Liver (tissue), 3 donors: Measurements from ENCODE around the gene SLC7A10.

ENCODE experiments used
- EGR1 ChIP-seq, 2 donors: IDR thresholded peaks; 2 replicates each; pipeline ENCODE4 v1.6.1; 2016 to 2018; ENCODE audit warnings: antibody characterized with exemption in 2 of 2, low read depth in 2 of 2
- FOXA1 ChIP-seq: IDR thresholded peaks from 2 replicates; pipeline ENCODE4 v1.6.1; 2016; ENCODE audit warnings: antibody characterized with exemption
- GABPA ChIP-seq, 2 donors: IDR thresholded peaks in 1 of 2; conservative IDR thresholded peaks in 1 of 2; 2 replicates each; pipeline ENCODE4 v1.6.1; 2016; ENCODE audit warnings: antibody characterized with exemption in 2 of 2, mild to moderate bottlenecking in 1 of 2, moderate library complexity in 1 of 2
- RAD21 ChIP-seq, 2 donors: IDR thresholded peaks; 2 replicates each; pipeline ENCODE4 v1.6.1; 2016; ENCODE audit warnings: antibody characterized with exemption in 2 of 2, mild to moderate bottlenecking in 2 of 2
- SP1 ChIP-seq: IDR thresholded peaks from 2 replicates; pipeline ENCODE4 v1.6.1; 2018; ENCODE audit warnings: antibody characterized with exemption, mild to moderate bottlenecking
- TAF1 ChIP-seq: conservative IDR thresholded peaks from 2 replicates; pipeline ENCODE4 v1.6.1; 2016; ENCODE audit warnings: antibody characterized with exemption, mild to moderate bottlenecking
- YY1 ChIP-seq: IDR thresholded peaks from 2 replicates; pipeline ENCODE4 v1.6.1; 2016; ENCODE audit warnings: antibody characterized with exemption, mild to moderate bottlenecking
- TF ChIP-seq, protein P1 (sequence below): fragments of 150-350 bp; IDR thresholded peaks from 2 replicates; pipeline ENCODE4 v1.5.1; 2017; ENCODE audit warnings: improper control_type of control experiment, low read depth, low read length; ENCODE audit not compliant: missing input control
- TF ChIP-seq, protein P2 (sequence below): IDR thresholded peaks from 2 replicates; pipeline ENCODE4 v1.6.1; 2016; ENCODE audit warnings: antibody characterized with exemption
- TF ChIP-seq, protein P3 (sequence below): IDR thresholded peaks from 2 replicates; pipeline ENCODE4 v1.6.1; 2016; ENCODE audit warnings: antibody characterized with exemption
- TF ChIP-seq, protein P4 (sequence below): IDR thresholded peaks from 2 replicates; pipeline ENCODE4 v1.6.1; 2016; ENCODE audit warnings: antibody characterized with exemption, mild to moderate bottlenecking
- donor health status: healthy.
- donor health status: healthy.

DNA sequence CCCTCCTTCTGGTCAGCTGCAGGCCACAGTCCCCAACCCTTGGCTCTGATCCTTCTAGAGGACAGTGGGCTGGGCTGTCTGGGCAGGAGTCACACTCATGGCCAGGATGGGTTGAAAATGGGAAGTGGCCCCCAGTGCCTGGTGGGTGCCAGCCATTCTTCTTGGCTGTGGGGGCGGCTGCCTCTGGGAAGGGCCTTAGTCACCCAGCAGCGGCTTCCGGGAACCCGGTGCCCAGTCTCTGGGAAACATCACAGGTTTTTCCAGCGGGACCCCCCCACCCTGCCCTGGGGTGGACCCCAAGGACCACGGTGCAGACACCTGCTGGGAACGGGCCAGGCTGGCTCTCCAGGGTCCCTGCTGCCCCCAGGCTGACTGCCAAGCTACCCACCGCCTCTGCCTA lies 27.3 kb upstream of the SLC7A10 start:
- TF ChIP-seq, protein P1, sequence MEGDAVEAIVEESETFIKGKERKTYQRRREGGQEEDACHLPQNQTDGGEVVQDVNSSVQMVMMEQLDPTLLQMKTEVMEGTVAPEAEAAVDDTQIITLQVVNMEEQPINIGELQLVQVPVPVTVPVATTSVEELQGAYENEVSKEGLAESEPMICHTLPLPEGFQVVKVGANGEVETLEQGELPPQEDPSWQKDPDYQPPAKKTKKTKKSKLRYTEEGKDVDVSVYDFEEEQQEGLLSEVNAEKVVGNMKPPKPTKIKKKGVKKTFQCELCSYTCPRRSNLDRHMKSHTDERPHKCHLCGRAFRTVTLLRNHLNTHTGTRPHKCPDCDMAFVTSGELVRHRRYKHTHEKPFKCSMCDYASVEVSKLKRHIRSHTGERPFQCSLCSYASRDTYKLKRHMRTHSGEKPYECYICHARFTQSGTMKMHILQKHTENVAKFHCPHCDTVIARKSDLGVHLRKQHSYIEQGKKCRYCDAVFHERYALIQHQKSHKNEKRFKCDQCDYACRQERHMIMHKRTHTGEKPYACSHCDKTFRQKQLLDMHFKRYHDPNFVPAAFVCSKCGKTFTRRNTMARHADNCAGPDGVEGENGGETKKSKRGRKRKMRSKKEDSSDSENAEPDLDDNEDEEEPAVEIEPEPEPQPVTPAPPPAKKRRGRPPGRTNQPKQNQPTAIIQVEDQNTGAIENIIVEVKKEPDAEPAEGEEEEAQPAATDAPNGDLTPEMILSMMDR, result no peak
- TF ChIP-seq TAF1 (no peak), EGR1 (IDR thresholded peaks at IDR 0.05; ENCODE audit: low read depth in 2 of 2) (no peak), SP1 (no peak), RAD21 (IDR thresholded peaks at IDR 0.05) (no peak), GABPA (IDR thresholded peaks at IDR 0.05 in 1 of 2, conservative IDR thresholded peaks at IDR 0.05 in 1 of 2) (no peak), YY1 (no peak), FOXA1 (no peak)
- TF ChIP-seq, protein P2, sequence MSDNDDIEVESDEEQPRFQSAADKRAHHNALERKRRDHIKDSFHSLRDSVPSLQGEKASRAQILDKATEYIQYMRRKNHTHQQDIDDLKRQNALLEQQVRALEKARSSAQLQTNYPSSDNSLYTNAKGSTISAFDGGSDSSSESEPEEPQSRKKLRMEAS, result no peak
- TF ChIP-seq, protein P3, sequence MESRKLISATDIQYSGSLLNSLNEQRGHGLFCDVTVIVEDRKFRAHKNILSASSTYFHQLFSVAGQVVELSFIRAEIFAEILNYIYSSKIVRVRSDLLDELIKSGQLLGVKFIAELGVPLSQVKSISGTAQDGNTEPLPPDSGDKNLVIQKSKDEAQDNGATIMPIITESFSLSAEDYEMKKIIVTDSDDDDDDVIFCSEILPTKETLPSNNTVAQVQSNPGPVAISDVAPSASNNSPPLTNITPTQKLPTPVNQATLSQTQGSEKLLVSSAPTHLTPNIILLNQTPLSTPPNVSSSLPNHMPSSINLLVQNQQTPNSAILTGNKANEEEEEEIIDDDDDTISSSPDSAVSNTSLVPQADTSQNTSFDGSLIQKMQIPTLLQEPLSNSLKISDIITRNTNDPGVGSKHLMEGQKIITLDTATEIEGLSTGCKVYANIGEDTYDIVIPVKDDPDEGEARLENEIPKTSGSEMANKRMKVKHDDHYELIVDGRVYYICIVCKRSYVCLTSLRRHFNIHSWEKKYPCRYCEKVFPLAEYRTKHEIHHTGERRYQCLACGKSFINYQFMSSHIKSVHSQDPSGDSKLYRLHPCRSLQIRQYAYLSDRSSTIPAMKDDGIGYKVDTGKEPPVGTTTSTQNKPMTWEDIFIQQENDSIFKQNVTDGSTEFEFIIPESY, result no peak
- TF ChIP-seq, protein P4, sequence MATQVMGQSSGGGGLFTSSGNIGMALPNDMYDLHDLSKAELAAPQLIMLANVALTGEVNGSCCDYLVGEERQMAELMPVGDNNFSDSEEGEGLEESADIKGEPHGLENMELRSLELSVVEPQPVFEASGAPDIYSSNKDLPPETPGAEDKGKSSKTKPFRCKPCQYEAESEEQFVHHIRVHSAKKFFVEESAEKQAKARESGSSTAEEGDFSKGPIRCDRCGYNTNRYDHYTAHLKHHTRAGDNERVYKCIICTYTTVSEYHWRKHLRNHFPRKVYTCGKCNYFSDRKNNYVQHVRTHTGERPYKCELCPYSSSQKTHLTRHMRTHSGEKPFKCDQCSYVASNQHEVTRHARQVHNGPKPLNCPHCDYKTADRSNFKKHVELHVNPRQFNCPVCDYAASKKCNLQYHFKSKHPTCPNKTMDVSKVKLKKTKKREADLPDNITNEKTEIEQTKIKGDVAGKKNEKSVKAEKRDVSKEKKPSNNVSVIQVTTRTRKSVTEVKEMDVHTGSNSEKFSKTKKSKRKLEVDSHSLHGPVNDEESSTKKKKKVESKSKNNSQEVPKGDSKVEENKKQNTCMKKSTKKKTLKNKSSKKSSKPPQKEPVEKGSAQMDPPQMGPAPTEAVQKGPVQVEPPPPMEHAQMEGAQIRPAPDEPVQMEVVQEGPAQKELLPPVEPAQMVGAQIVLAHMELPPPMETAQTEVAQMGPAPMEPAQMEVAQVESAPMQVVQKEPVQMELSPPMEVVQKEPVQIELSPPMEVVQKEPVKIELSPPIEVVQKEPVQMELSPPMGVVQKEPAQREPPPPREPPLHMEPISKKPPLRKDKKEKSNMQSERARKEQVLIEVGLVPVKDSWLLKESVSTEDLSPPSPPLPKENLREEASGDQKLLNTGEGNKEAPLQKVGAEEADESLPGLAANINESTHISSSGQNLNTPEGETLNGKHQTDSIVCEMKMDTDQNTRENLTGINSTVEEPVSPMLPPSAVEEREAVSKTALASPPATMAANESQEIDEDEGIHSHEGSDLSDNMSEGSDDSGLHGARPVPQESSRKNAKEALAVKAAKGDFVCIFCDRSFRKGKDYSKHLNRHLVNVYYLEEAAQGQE, result no peak
